OCI-LY7 (cell line): ENCODE data around the gene ZNF561.

Experiments used
- EZH2phosphoT487 ChIP-seq: fragments of 200-600 bp; sonication (generic); IDR thresholded peaks from 2 replicates; pipeline ENCODE4 v1.6.1; 2018; ENCODE audit warnings: low read depth, borderline replicate concordance, mild to moderate bottlenecking, mixed run types, antibody characterized with exemption, low read length, moderate library complexity, mixed read lengths
- TF ChIP-seq, protein P1 (sequence below): fragments of 200-600 bp; sonication (generic); conservative IDR thresholded peaks from 2 replicates; pipeline ENCODE4 v1.5.1; 2014; ENCODE audit warnings: mild to moderate bottlenecking, antibody characterized with exemption, low read length, moderate library complexity, mixed read lengths

GRCh38 chr19:9621156-9622037, at the start of gene ZNF561:
- TF ChIP-seq, protein P1, sequence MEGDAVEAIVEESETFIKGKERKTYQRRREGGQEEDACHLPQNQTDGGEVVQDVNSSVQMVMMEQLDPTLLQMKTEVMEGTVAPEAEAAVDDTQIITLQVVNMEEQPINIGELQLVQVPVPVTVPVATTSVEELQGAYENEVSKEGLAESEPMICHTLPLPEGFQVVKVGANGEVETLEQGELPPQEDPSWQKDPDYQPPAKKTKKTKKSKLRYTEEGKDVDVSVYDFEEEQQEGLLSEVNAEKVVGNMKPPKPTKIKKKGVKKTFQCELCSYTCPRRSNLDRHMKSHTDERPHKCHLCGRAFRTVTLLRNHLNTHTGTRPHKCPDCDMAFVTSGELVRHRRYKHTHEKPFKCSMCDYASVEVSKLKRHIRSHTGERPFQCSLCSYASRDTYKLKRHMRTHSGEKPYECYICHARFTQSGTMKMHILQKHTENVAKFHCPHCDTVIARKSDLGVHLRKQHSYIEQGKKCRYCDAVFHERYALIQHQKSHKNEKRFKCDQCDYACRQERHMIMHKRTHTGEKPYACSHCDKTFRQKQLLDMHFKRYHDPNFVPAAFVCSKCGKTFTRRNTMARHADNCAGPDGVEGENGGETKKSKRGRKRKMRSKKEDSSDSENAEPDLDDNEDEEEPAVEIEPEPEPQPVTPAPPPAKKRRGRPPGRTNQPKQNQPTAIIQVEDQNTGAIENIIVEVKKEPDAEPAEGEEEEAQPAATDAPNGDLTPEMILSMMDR: no peak
- TF ChIP-seq EZH2phosphoT487: no peak
